Activated T-cell treated with anti-CD3 and anti-CD28 coated beads, Interleukin-2, amount 50 U/mL, for 24 hours (primary cell): Measurements from ENCODE around the gene ACACA.
A peak's percentile ranks its signal among the peaks of the same experiment; 100 is the strongest.
"Not testable (repeated sequence)": the region's sequence is repeated elsewhere in the genome, so short reads cannot be mapped to it uniquely, and the experiment has no call there.

ENCODE experiments used
- DNase-seq: peaks from one replicate; pipeline ENCODE4 v3.0.0-alpha.2; 2020
- H3K27ac Mint-ChIP-seq: 2 replicates; pipeline ENCODE4 v1.8.0; 2020; ENCODE audit warnings: mild to moderate bottlenecking, mixed read lengths
- H3K27me3 Mint-ChIP-seq: 2 replicates; pipeline ENCODE4 v1.8.0; 2020; ENCODE audit warnings: mixed read lengths
- H3K36me3 Mint-ChIP-seq: 2 replicates; pipeline ENCODE4 v1.8.0; 2020; ENCODE audit warnings: low read depth, mixed read lengths
- H3K4me1 Mint-ChIP-seq: 2 replicates; pipeline ENCODE4 v1.8.0; 2020; ENCODE audit warnings: low read depth, mixed read lengths
- H3K4me3 Mint-ChIP-seq: 2 replicates; pipeline ENCODE4 v1.8.0; 2020; ENCODE audit warnings: mild to moderate bottlenecking, moderate library complexity, mixed read lengths
- H3K9me3 Mint-ChIP-seq: 2 replicates; pipeline ENCODE4 v1.8.0; 2020; ENCODE audit warnings: mixed read lengths

The ACACA gene

DNA sequence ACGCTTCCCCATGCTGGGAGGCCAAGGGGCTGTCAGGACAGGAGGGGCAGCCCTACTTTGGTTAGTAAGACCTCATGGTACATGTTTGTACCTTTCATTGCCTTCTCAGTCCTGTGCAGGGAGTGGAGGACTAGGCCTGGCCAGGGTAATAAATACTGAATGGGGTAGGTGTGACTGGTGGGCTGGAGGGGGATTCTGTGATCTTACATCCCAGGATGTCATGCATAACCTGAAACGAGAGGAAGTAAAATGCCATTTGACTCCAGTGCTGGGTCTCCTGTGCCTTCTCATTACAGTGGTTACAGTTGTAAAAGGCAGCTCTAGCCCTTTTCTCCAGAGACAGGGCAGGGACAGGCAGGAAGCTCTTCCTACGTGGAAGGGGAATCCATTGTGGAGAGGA lies 319.7 kb downstream of the ACACA start:
- Mint-ChIP-seq H3K36me3 (peaks cover 79% of the 10 kb centered on the region), H3K27me3 (no peaks in the 10 kb centered on the region), H3K4me1 (peaks cover 36% of the 10 kb centered on the region), H3K9me3 (no peaks in the 10 kb centered on the region), H3K4me3 (no peak overlapping the region), H3K27ac (no peak overlapping the region)
- DNase-seq: no peak

DNA sequence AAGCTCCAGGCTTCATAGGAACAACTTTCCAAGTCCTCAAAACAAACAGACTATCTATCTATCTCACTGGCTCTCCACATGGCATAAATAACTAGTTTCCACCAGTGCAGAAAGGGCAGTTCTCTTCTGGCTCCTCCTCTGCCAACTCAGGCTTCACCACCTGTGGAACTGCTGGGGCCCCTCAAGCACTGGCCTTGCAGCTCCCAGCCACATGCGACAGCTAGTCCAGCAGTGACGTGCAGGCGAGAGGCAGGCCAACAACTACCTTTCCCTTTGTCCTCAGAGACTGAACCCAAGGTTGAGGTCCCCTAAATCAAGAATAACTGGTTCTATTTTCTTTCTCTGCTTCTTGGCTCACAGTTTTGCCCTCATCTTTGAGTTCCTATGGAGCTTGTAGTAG lies 320.3 kb downstream of the ACACA start:
- H3K4me1 Mint-ChIP-seq: peaks cover 35% of the 10 kb centered on the region
- H3K36me3 Mint-ChIP-seq: peaks cover 74% of the 10 kb centered on the region
- no peaks in the 10 kb centered on the region for H3K27me3 Mint-ChIP-seq
- H3K9me3 Mint-ChIP-seq: no peaks in the 10 kb centered on the region
- no peak for DNase-seq
- no peak overlapping the region for H3K4me3 Mint-ChIP-seq
- H3K27ac Mint-ChIP-seq: no peak overlapping the region

DNA sequence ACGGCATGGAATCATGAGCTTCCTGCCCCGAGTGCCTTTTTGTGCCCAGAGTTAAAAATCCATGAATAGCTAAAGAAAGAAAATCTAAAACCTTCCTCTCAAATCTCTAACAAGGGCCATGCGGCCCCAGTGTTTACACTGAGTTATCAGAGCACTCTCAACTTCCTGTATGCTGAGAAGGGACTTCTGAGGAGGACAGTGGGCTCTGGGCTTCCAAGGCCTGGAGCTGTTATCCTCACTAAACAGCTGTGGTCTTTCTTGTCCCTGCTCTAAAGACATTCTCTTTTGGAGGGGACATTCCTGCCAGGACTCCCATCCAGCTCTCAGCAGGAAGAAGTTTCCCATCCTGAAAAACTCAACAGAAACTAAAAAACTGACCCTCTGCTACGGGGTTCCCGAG lies 322.3 kb downstream of the ACACA start:
- no peaks in the 10 kb centered on the region for H3K27me3 Mint-ChIP-seq
- peaks cover 4% of the 10 kb centered on the region for H3K9me3 Mint-ChIP-seq
- no peak overlapping the region for H3K27ac Mint-ChIP-seq
- no peak overlapping the region for H3K4me3 Mint-ChIP-seq
- DNase-seq: no peak
- H3K36me3 Mint-ChIP-seq: peaks cover 57% of the 10 kb centered on the region
- H3K4me1 Mint-ChIP-seq: peaks cover 15% of the 10 kb centered on the region

DNA sequence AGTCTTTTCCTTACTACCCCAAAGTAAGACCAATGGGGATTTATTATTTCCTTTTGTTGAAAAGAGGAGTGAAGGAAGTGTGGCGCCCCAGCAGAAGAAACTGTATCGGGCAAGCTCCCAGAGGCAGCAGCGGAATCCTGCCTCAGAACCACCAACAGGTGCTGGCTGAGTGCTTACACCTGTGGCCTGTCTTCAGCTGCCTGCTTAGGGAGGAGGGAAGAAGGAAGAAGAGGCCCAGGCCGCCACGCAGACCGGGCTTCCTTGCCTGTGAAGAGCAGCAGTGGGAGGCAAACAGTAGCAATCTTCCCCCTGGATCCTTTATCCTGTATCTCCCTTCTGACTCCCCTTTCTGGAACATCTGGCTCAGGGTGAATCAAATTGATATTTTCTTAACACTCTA lies 323.2 kb downstream of the ACACA start:
- H3K9me3 Mint-ChIP-seq: peaks cover 9% of the 10 kb centered on the region
- no peak overlapping the region for H3K27ac Mint-ChIP-seq
- peaks cover 47% of the 10 kb centered on the region for H3K36me3 Mint-ChIP-seq
- H3K4me3 Mint-ChIP-seq: no peak overlapping the region
- H3K4me1 Mint-ChIP-seq: peaks cover 6% of the 10 kb centered on the region
- no peak for DNase-seq
- no peaks in the 10 kb centered on the region for H3K27me3 Mint-ChIP-seq

DNA sequence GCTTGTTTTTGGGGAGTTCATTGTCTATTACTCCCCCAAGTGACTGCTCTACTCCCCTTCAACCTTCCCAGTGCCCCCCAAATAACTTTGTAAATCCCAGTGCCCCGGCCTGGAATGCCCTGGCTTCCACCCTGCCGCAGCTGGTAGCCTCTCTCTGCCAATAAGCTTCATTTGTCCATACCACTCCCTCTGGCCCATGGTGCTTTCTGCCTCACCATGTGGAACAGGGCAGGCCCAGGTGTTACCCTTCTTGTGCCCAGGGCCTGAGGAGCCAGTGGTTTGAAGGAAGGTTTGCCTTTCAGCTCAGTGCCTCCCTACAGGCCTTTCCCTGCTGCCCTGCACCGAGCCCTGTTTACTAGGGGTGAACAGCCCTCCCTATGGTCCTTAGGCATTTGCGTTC lies 323.7 kb downstream of the ACACA start:
- no peak overlapping the region for H3K4me3 Mint-ChIP-seq
- peaks cover 9% of the 10 kb centered on the region for H3K9me3 Mint-ChIP-seq
- H3K36me3 Mint-ChIP-seq: peaks cover 44% of the 10 kb centered on the region
- H3K4me1 Mint-ChIP-seq: peaks cover 3% of the 10 kb centered on the region
- H3K27ac Mint-ChIP-seq: no peak overlapping the region
- DNase-seq: no peak
- no peaks in the 10 kb centered on the region for H3K27me3 Mint-ChIP-seq

DNA sequence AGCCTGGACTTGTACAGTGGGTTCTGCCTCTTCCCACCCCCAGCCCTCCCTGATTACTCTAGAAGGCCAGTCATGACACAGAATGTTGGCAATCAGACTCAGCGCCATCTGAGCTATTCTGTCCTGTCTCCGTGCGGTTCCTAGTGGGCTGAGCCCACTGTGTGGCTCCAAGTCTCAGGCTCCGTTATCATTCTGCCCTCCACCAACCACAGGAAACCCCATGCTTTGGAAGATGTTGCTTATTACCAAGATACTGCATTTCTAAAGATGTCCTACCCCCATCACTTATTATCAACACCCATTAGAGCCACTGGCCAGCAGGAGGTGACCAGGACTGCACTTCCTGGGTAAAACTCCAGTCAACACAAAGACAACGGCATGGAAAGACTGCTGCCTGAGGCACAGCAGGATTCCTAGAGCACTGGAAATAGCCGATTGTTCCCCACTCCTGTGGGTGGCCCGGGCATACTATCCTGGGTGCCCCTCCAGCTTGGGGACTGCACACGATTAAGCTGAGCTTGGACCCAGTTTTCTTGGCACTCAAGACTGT lies 324.2 kb downstream of the ACACA start:
- H3K9me3 Mint-ChIP-seq: peaks cover 9% of the 10 kb centered on the region
- H3K27ac Mint-ChIP-seq: no peak overlapping the region
- no peaks in the 10 kb centered on the region for H3K4me1 Mint-ChIP-seq
- peaks cover 38% of the 10 kb centered on the region for H3K36me3 Mint-ChIP-seq
- DNase-seq: no peak
- H3K4me3 Mint-ChIP-seq: no peak overlapping the region
- no peaks in the 10 kb centered on the region for H3K27me3 Mint-ChIP-seq

DNA sequence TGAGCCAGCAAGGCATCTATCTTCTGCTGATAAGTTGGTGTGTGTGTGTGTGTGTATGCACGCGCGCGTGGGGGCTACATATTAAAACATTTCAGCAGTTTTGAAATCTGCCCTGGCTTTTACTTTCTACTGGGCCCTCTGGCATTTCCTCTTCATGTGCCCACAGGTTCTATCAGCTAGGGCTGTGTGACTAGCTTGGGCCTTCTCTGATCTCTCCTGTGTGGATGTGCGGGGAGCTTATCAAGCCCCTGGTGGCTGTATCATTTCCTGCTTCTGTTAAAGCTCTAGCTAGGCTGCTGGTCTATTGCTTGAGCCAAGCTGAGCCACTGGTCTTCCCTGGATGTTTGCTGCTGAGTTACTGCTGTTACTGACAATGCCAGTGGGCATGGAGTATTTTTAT lies 325.3 kb downstream of the ACACA start:
- Mint-ChIP-seq H3K4me1 (no peaks in the 10 kb centered on the region), H3K27ac (peak overlapping the region; percentile 18), H3K4me3 (no peak overlapping the region), H3K9me3 (peaks cover 9% of the 10 kb centered on the region), H3K27me3 (no peaks in the 10 kb centered on the region), H3K36me3 (peaks cover 27% of the 10 kb centered on the region)
- no peak for DNase-seq

DNA sequence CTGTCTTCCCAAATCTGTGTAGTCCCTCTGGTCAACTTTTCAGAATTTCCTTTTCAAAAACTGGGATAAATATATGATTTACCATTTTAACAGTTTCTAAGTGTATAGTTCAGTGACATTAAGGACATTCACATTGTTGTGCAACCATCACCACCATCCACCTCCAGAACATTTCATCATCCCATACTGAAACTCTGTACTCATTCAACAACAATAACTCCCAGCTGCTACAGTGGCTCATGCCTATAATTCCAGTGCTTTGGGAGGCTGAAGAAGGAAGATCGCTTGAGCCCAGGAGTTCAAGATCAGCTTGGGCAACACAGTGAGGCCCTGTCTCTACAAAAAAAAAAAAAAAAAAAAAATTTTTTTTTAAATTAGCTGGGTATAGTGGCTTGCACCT lies 326.9 kb downstream of the ACACA start:
- Mint-ChIP-seq H3K4me3 (no peak overlapping the region), H3K27me3 (no peaks in the 10 kb centered on the region), H3K9me3 (peaks cover 9% of the 10 kb centered on the region), H3K36me3 (peaks cover 11% of the 10 kb centered on the region), H3K27ac (no peak overlapping the region), H3K4me1 (no peaks in the 10 kb centered on the region)
- no peak for DNase-seq

DNA sequence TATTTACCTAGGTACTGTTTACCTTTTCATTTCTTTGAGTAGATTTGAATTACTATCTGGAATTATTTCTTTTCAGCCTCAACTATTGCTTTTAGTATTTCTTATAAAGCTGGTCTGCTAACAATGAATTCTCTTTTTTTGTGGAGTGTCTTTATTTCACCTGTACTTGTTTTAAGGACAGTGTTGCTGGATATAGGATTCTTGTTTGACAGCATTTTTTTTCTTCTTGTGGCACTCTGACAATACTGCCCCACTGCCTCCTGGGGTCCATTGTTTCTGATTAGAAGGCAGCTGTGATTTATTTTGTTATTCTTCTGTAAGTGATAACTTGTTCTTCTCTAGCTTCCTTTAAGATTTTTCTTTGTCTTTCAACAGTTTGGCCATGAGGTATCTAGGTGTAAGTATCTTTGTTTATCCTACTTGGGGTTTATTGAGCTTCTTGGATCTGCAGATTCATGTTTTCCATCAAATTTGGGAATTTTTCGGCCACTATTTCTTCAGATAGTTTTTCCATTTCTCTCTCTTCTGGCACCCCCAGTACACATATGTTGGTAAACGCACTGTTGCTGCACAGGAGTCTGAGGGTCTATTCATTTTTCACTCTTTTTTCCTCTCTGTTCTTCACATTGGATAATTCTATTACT lies 327.4 kb downstream of the ACACA start:
- Mint-ChIP-seq H3K27me3 (no peaks in the 10 kb centered on the region), H3K9me3 (peaks cover 9% of the 10 kb centered on the region), H3K27ac (no peak overlapping the region), H3K4me1 (no peaks in the 10 kb centered on the region), H3K36me3 (peaks cover 6% of the 10 kb centered on the region), H3K4me3 (no peak overlapping the region)
- DNase-seq: no peak

DNA sequence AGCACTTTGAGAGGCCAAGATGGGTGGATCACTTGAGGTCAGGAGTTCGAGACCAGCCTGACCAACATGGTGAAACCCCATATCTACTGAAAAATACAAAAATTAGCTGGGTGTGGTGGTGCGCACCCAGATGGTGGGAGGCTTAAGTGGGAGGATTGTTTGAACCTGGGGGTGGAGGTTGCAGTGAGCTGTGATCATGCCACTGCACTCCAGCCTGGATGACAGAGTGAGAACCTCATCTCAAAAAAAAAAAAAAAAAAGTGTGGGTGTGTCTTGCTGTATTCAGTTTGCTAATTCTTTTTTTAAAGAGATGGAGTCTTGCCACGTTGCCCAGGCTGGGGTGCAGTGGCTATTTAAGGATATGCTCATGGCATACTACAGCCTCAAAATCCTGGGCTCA lies 333.2 kb downstream of the ACACA start:
- H3K27me3 Mint-ChIP-seq, H3K36me3 Mint-ChIP-seq, H3K4me3 Mint-ChIP-seq, H3K9me3 Mint-ChIP-seq, H3K4me1 Mint-ChIP-seq, H3K27ac Mint-ChIP-seq, DNase-seq: not testable (repeated sequence)

DNA sequence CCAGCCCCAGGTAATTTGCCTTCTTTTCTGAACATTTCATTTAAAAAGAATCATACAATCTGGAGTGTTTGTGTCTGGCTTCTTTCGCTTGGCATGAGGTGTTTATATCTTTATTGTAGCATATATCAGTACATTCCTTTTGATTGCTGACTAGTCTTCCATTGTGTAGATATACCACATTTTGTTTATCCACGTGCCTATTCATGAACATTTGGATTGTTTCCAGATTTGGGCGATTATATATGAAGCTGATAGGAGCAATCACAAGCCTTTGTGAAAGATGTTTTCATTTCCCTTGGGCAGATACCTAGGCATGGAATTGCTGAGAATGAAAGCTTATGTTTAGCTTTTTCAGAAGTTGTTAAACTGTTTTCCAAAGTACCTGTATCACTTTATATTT lies 337.5 kb downstream of the ACACA start:
- Mint-ChIP-seq H3K9me3 (no peaks in the 10 kb centered on the region), H3K4me3 (no peak overlapping the region), H3K4me1 (no peaks in the 10 kb centered on the region), H3K27me3 (no peaks in the 10 kb centered on the region), H3K36me3 (no peaks in the 10 kb centered on the region), H3K27ac (no peak overlapping the region)
- no peak for DNase-seq

DNA sequence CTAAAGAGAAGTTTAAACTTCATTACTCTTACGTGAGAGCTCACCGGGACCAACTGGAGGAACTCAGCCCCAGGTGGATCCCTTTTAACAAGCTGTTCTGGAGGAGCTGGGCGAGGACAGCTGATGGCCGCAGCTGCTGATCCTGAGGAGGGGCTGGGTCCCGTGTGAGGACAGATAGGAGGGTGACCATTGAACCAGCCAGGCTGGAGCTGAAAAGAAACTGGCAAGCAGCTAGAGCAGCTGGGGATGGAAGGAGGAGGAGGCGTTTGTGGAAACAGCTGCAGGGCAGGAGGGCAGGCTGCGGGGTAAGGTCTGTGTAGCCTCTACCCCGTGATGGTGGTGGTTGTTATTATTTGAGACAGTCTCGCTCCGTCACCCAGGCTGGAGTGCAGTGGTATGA lies 338.4 kb downstream of the ACACA start:
- no peak overlapping the region for H3K4me3 Mint-ChIP-seq
- no peaks in the 10 kb centered on the region for H3K9me3 Mint-ChIP-seq
- H3K27me3 Mint-ChIP-seq: no peaks in the 10 kb centered on the region
- no peak for DNase-seq
- H3K4me1 Mint-ChIP-seq: no peaks in the 10 kb centered on the region
- no peak overlapping the region for H3K27ac Mint-ChIP-seq
- no peaks in the 10 kb centered on the region for H3K36me3 Mint-ChIP-seq

DNA sequence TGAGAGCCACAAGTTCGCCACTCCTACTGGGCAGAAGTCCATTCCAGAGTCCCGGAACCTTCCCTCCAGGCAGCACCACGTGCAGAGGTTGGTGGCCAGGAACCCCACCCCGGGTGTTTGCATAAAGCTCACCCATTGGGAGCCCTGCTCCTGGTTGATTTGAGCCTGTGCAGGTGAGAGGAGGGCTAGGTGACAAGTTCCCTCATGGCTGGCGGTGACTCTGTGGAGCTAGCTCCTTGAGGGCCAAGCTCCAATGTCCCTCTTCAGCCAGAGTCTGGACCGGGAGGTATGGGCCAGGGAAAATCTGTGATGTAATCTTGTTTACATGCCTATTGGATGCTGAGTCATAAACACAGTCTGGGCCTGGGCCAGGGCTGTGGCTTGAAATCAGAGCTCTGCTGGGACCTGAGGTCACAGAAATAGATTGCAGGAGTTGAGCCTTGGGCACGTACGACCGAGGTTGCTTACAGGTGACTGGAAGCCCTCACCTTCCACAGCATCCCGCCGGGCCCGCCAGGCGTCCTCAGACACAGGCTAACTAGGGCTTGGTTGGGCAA lies 339.0 kb downstream of the ACACA start:
- no peaks in the 10 kb centered on the region for H3K36me3 Mint-ChIP-seq
- H3K27me3 Mint-ChIP-seq: no peaks in the 10 kb centered on the region
- no peaks in the 10 kb centered on the region for H3K4me1 Mint-ChIP-seq
- no peak overlapping the region for H3K27ac Mint-ChIP-seq
- no peak for DNase-seq
- H3K9me3 Mint-ChIP-seq: no peaks in the 10 kb centered on the region
- no peak overlapping the region for H3K4me3 Mint-ChIP-seq

DNA sequence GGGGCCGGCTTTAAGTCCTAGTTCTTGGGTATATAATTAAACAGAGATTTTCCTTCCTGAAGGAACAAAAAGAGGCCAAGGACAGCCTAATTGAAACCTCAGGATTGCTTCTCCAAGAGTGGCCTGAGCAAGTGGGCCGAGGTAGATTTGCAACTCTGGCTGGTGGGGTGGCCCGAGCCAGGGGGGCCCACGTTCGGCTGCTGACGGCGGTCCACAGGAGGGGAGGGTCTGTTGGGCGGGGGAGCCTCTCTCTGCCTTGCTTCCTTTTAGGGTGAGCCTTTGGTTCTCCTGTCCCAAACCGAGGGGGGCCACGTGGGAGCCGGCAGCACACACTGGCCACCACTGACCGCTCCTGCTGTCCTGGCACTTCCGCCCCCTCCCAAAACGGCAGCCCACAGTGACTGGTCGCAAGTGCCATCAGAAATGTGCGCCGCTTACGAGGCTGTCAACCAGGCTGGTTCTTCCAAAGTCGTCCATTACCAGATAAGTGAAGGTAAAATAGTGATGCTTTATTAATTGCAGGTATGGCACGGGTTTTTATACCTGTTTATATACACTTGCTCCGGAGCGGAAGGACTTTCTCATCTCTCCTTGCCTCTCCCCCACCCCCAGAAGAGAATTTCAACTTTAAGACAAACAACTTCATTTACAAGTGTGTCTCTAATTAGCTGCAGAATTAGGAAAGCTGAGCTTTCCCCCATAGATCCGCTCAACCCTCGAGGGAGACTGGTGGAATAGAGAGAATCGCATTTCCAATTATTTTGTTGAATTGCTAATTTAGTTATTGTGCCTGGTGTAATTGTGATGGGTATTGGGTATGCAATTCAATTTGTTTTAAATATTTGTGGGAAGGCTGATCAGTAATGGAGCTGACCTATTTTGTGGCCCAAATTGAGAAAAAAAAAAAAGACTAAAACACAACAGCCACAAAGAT lies 340.0 kb downstream of the ACACA start:
- Mint-ChIP-seq H3K36me3 (no peaks in the 10 kb centered on the region), H3K4me3 (no peak overlapping the region), H3K27me3 (no peaks in the 10 kb centered on the region), H3K9me3 (no peaks in the 10 kb centered on the region), H3K27ac (no peak overlapping the region), H3K4me1 (no peaks in the 10 kb centered on the region)
- DNase-seq: no peak
